Large intestine (tissue), 3 donors: ENCODE results near the gene NECTIN2. TPM values are rescaled to one million over a fixed set of nuclear protein-coding genes. Genes with fewer than 3 reads are reported as not detected.
"Not testable (repeated sequence)": the region's sequence is repeated elsewhere in the genome, so short reads cannot be mapped to it uniquely, and the experiment has no call there.

Experiments used
- DNase-seq, 2 donors: peaks; one replicate each; pipeline versions ENCODE4 v3.0.0 to v3.0.0-alpha.2; 2013
- H3K27ac ChIP-seq: one replicate; pipeline ENCODE4 v1.5.1; 2013; ENCODE audit warnings: low read length
- H3K27me3 ChIP-seq: 2 replicates; pipeline ENCODE4 v1.6.1; 2013; ENCODE audit warnings: low read length; ENCODE audit not compliant: control insufficient read depth, insufficient read depth
- H3K36me3 ChIP-seq: 2 replicates; pipeline ENCODE4 v1.6.1; 2013; ENCODE audit warnings: low read length; ENCODE audit not compliant: control insufficient read depth, insufficient read depth
- H3K4me1 ChIP-seq: one replicate; pipeline ENCODE4 v1.6.1; 2013; ENCODE audit warnings: low read length; ENCODE audit not compliant: control insufficient read depth, insufficient read depth
- H3K4me3 ChIP-seq: one replicate; pipeline ENCODE4 v1.5.1; 2013; ENCODE audit warnings: low read length
- H3K9me3 ChIP-seq: one replicate; pipeline ENCODE4 v1.6.1; 2013; ENCODE audit warnings: mild to moderate bottlenecking, low read depth, low read length, moderate library complexity; ENCODE audit not compliant: control insufficient read depth
- WGBS: methylation state at CpG from one replicate; pipeline ENCODE4 v1.1.5; 2013; ENCODE audit warnings: low lambda C conversion rate; ENCODE audit not compliant: insufficient coverage; 5-methylcytosine and 5-hydroxymethylcytosine counted together
- polyA plus RNA-seq: library from polyadenylated mRNA; unstranded; fragments of 120-200 nt; gene quantifications from one replicate; pipeline ENCODE4 v1.2.1, GENCODE V29; 2013

Gene NECTIN2
- polyA plus RNA-seq, 1 donor, result 135 TPM

- no CpG with 5 or more reads among the region's 8 CpGs for WGBS
- Histone ChIP-seq H3K27ac (no peak overlapping the region), H3K4me3 (no peak overlapping the region), H3K9me3 (no peaks in the 10 kb centered on the region), H3K4me1 (peaks cover 6% of the 10 kb centered on the region), H3K27me3 (peaks cover 5% of the 10 kb centered on the region), H3K36me3 (no peaks in the 10 kb centered on the region)
- DNase-seq, result no peak
Measured at GRCh38 chr19:44925114-44925891, 79.2 kb downstream of the NECTIN2 start.

GRCh38 chr19:44926245-44927077, 80.4 kb downstream of the NECTIN2 start:
- H3K27ac ChIP-seq, H3K27me3 ChIP-seq, DNase-seq, H3K9me3 ChIP-seq, H3K4me3 ChIP-seq, H3K36me3 ChIP-seq, H3K4me1 ChIP-seq: not testable (repeated sequence)
- no CpG with 5 or more reads among the region's 19 CpGs for WGBS

- H3K9me3 ChIP-seq, result no peaks in the 10 kb centered on the region
- DNase-seq, result no peak
- peaks cover 5% of the 10 kb centered on the region for H3K27me3 ChIP-seq
- H3K4me1 ChIP-seq, result peaks cover 6% of the 10 kb centered on the region
- no peak overlapping the region for H3K4me3 ChIP-seq
- H3K36me3 ChIP-seq, result no peaks in the 10 kb centered on the region
- no peak overlapping the region for H3K27ac ChIP-seq
- no CpG with 5 or more reads among the region's 5 CpGs for WGBS
Measured at GRCh38 chr19:44927746-44928145, 81.6 kb downstream of the NECTIN2 start.

- Histone ChIP-seq H3K36me3 (no peaks in the 10 kb centered on the region), H3K27me3 (no peaks in the 10 kb centered on the region), H3K4me1 (peaks cover 6% of the 10 kb centered on the region), H3K9me3 (no peaks in the 10 kb centered on the region), H3K4me3 (no peak overlapping the region), H3K27ac (no peak overlapping the region)
- DNase-seq, result no peak
- 86% methylated on average over 3 of the region's 7 CpGs for WGBS
Measured at GRCh38 chr19:44930088-44930487, 84.0 kb downstream of the NECTIN2 start.

- Histone ChIP-seq H3K36me3 (no peaks in the 10 kb centered on the region), H3K27me3 (no peaks in the 10 kb centered on the region), H3K27ac (no peak overlapping the region), H3K4me3 (no peak overlapping the region), H3K9me3 (no peaks in the 10 kb centered on the region), H3K4me1 (peaks cover 6% of the 10 kb centered on the region)
- WGBS, result 100% methylated on average over 1 of the region's 4 CpGs
- DNase-seq, result no peak
Measured at GRCh38 chr19:44931541-44931940, 85.4 kb downstream of the NECTIN2 start.

Other genes starting within 250 kb of the NECTIN2 start
- gene IGSF23, start 232.7 kb upstream of the NECTIN2 start, polyA plus RNA-seq, result 11.5 TPM
- 101 TPM for gene PVR, start 202.4 kb upstream of the NECTIN2 start, polyA plus RNA-seq
- gene CEACAM19, start 174.8 kb upstream of the NECTIN2 start, polyA plus RNA-seq, result 59.5 TPM
- gene CEACAM16, start 147.1 kb upstream of the NECTIN2 start, polyA plus RNA-seq, result not detected
- 60.2 TPM for gene BCL3, start 97.6 kb upstream of the NECTIN2 start, polyA plus RNA-seq
- gene CBLC, start 68.4 kb upstream of the NECTIN2 start, polyA plus RNA-seq, result 49.5 TPM
- gene BCAM, start 37.2 kb upstream of the NECTIN2 start, polyA plus RNA-seq, result 154 TPM
- gene TOMM40, start 45.0 kb downstream of the NECTIN2 start, polyA plus RNA-seq, result 37.2 TPM
- gene APOE, start 59.5 kb downstream of the NECTIN2 start, polyA plus RNA-seq, result 77.8 TPM
- 11.3 TPM for gene APOC1, start 68.3 kb downstream of the NECTIN2 start, polyA plus RNA-seq
- not detected for gene APOC4, start 95.9 kb downstream of the NECTIN2 start, polyA plus RNA-seq
- gene APOC2, start 99.8 kb downstream of the NECTIN2 start, polyA plus RNA-seq, result 186 TPM
- gene CLPTM1, start 109.1 kb downstream of the NECTIN2 start, polyA plus RNA-seq, result 91.6 TPM
- 8.4 TPM for gene RELB, start 155.2 kb downstream of the NECTIN2 start, polyA plus RNA-seq
- gene CLASRP, start 192.7 kb downstream of the NECTIN2 start, polyA plus RNA-seq, result 81.6 TPM
- 6.6 TPM for gene ZNF296, start 230.2 kb downstream of the NECTIN2 start, polyA plus RNA-seq
- 23.5 TPM for gene GEMIN7, start 233.0 kb downstream of the NECTIN2 start, polyA plus RNA-seq
- gene PPP1R37, start 246.9 kb downstream of the NECTIN2 start, polyA plus RNA-seq, result 40.3 TPM